Left colon (tissue), 2 donors: ENCODE data around the gene UBE2Q1. TPM values are rescaled to one million over a fixed set of nuclear protein-coding genes. Genes with fewer than 3 reads are reported as not detected.
A peak's percentile ranks its signal among the peaks of the same experiment; 100 is the strongest.

Experiments
- ATAC-seq: fragments of 200-7000 bp; cut with Tn5 transposase; one replicate; pipeline ENCODE4 v1.9.1; 2020; ENCODE audit warnings: mild to moderate bottlenecking, moderate library complexity
- DNase-seq, 2 donors: peaks; one replicate each; pipeline ENCODE4 v3.0.0-alpha.2; 2020
- intact Hi-C, 2 donors: fragments of 100-400 bp; cut with DNase I in 1 of 2; cut with micrococcal nuclease in 1 of 2; formaldehyde crosslinking; loops; one replicate each; pipeline versions ENCODE4 v1.11.2 to v1.14.0; 2022; cut with DNase I, micrococcal nuclease
- total RNA-seq, 2 donors: library from RNA; stranded (reverse); fragmentation: NEBNext Ultra II Directional; extraction: Animal tissue kit (Norgen Biotek cat#: 25700); gene quantifications; one replicate each; pipeline ENCODE4 v1.2.1, GENCODE V29; 2021
- donor health status: DM: no; HTN: no; CAD: no.
- donor health status: DM: yes; HTN: yes; CAD: no.

The UBE2Q1 gene
- total RNA-seq, 2 donors from 2014 or later = 78.8 to 98.9 TPM

DNA sequence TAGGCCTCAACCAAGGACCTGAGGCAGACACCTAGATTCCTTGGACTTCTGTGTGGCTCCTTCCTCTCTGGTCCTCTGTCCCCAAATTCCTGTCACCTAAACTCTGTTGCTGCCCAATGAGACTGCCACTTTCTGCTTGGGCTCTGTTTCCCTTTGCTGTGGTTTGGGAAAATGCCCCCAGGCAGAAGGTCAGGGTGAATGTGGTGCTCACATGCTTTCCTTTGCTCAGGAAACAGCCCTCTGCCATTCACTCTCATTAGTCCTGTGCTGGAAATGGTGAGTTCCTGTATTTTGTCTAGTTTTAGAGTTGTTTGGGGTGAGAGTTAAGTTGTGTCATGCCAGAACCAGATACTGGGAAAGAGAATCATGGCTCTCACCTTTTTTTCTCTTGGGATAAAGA is 33.6 kb downstream of the UBE2Q1 start:
- ATAC-seq (no peak), DNase-seq (no peak)
- intact Hi-C loops = no loop called here

- ATAC-seq = no peak
- intact Hi-C loops = no loop called here
- DNase-seq = no peak
These were observed 36.8 kb downstream of the UBE2Q1 start for GRCh38 chr1:154521695-154522094.

GRCh38 chr1:154520333-154520732 is 38.1 kb downstream of the UBE2Q1 start:
- intact Hi-C loops = no loop called here
- ATAC-seq (no peak), DNase-seq (no peak)

DNA sequence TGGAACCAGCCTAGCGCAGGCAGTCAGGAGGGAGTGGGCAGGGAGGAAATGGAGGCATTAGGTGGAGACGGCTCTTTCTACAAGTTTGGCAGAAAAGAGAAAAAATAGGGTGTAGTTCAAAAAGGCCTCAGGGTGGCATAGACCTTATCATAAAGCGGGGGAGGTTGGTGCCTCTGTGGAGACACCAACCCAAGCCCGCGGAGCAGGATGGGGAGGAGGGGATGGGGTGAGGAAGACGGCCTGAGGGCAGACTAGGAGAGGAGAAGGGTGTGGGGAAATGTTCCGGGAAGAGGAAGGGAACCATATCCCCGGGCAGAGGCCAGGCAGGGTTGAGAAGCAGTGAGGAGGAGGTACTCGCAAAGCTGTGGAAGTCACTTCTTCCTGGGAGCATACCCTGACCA is 38.9 kb downstream of the UBE2Q1 start:
- ATAC-seq (no peak), DNase-seq (no peak)
- intact Hi-C loops = no loop called here

DNA sequence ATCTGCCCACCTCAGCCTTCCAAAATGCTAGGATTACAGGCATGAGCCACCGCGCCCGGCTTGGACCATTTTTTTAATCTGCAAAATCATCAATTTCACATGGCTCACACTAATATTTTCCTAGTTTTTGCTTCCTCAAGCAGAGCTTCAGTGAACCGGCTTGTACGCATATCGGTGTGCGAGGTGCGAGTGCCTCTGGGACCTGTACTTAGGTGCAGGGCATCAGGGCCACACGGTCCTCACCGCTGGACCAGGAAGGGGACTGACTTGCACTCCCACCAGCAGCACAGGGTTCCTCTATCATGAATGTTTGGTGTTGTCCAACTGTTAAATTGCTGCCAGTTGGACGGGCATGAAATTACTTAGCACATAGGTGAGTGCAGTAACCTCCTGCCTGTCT is 40.8 kb downstream of the UBE2Q1 start:
- ATAC-seq = no peak
- intact Hi-C loops = no loop called here
- DNase-seq = no peak

DNA sequence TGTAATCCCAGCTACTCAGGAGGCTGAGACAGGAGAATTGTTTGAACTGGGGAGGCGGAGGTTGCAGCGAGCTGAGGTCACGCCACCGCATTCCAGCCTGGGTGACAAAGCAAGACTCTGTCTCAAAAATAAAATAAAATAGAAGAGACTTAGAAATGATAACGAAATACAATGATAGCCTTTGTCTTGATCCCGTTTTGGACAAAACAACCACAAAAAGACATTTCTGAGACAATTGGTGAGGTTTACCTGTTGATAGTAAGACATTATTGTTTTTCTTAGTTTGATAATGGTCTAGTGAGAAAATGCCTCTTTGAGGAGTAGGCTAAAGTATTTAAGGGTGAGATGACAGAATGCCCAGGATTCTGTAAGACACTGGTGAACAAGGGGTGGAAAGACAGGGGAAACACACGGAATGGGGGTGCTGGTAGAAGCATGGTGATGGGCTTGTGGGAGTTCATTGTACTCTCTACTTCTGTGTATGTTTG is 44.4 kb downstream of the UBE2Q1 start:
- DNase-seq = no peak
- no peak for ATAC-seq
- intact Hi-C loops = no loop called here

GRCh38 chr1:154512760-154513159 is 45.7 kb downstream of the UBE2Q1 start:
- intact Hi-C loops = no loop called here
- no peak for ATAC-seq
- no peak for DNase-seq

DNA sequence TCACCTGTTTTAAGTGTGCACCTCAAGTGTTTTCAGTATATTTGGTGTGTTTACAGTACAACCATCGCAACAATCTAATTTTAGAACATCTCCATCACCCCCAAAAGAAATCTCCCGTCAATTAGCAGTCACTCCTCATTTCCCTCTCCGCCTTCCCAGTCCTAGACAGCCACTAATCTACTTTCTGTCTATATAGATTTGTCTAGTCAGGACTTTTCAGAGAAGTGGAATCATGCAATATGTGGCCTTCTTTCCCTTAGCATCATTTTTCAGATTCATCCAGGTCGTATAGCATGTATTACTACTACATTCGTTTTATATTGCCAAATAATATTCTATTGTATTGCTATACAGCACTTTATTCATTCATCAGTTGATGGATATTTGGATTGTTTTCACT is 54.6 kb downstream of the UBE2Q1 start:
- intact Hi-C loops = no loop called here
- DNase-seq = no peak
- no peak for ATAC-seq

DNA sequence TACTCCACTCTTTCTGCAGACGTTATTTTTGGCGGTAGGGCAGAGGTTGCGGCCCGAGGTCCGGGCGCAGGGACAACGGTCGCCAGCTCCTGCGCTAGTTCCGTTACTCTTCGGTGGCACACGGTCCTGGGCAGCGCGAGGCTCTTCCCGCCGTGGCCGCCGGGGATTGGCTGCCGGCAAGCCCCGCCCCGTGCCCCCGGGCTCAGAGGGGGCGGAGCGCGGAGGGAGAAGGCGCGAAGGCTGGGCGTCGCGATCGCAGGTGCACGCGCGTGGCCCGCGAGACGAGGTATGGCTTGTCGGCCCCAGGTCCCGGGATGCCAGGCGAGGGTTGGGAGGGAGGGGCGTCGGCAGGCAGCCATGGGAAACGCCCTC is 55.7 kb downstream of the UBE2Q1 start:
- ATAC-seq (no peak), DNase-seq (peak in 1 of 2 donors; percentile 10)
- intact Hi-C loops = no loop called here

- intact Hi-C loops = no loop called here
- DNase-seq (peak in 1 of 2 donors; percentile 29), ATAC-seq (peak; percentile 33)
These were observed 56.3 kb downstream of the UBE2Q1 start, which contains the start of the genes SHE and TDRD10 for GRCh38 chr1:154502066-154502743. Gene SHE, minus strand, starts transcription at chr1:154502412. Its CDS starts 386 bp downstream, at chr1:154502026. Gene TDRD10, plus strand, starts transcription at chr1:154502219. Its CDS starts 4,685 bp downstream, at chr1:154506904.

DNA sequence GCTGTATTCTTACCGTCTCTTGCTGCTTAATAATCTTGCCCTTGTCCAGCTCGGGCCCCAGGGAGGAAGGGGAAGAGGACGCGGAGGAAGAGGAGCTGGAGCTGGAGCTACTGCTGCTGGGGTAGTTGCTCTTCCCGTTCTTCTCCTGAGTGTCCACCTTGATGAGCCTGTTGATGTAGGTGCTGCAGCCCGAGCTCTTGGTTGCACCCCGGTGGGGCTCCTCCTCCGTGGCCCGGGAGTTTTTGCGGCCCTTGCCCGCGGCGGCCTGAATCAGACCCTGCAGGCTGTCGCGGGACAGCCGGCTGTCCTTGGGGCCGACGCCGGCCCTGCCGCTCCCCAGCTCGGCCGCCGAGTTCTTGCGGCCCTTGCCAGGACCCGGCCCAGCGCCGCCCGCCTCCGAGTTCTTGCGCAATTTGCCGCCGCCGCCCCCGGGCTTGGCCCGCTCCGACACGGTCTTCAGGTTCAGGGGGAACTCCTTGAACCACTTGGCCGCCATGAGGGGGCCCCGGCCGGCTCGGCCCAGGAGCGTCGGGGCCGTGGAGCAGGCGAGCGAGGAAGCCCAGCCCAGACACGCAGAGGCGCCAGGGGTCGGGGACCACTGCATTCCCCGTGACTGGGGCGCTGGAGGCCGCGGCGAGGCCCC is 56.9 kb downstream of the UBE2Q1 start:
- ATAC-seq = peak; percentile 45
- intact Hi-C loops = no loop called here
- peak in 1 of 2 donors; percentile 46 for DNase-seq

DNA sequence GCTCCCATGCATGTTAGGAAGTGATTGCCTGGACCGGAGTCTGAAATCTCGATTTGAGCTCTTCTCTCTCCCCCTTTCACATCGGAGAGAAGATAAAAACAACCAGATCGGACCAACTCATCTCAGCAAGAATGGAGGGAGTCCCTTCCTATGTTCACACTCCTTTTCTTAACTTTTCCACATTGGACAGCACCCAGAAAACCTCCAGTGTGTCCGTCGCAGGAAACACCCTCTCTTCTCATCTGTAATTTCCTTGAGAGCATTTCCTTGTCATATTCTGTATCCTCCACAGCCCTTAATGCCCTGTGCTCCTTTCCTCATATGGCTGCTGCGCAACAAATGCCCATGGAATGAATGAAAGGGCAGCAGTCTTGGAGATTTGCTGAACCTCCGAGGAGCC is 57.9 kb downstream of the UBE2Q1 start:
- no peak for DNase-seq
- intact Hi-C loops = no loop called here
- no peak for ATAC-seq

GRCh38 chr1:154499446-154499845 is 59.0 kb downstream of the UBE2Q1 start:
- DNase-seq (no peak), ATAC-seq (no peak)
- intact Hi-C loops = no loop called here

Other genes with a start within 250 kb of the UBE2Q1 start
- gene AQP10, start 237.6 kb downstream of the UBE2Q1 start, total RNA-seq = not detected
- 10 to 100 TPM in 1 of 2 donors, 1 to 10 TPM in 1; 4.5 to 11.9 TPM for gene ATP8B2, start 233.1 kb downstream of the UBE2Q1 start, total RNA-seq
- gene IL6R, start 153.3 kb downstream of the UBE2Q1 start, total RNA-seq = 10 to 100 TPM; 32.9 to 51.4 TPM
- gene TDRD10, start 56.4 kb downstream of the UBE2Q1 start, total RNA-seq = 1 to 10 TPM in 1 of 2 donors, under 1 TPM in 1; 0.70 to 1.0 TPM
- gene SHE, start 56.2 kb downstream of the UBE2Q1 start, total RNA-seq = 1 to 10 TPM; 3.4 TPM
- gene CHRNB2, start 9.1 kb upstream of the UBE2Q1 start, total RNA-seq = under 1 TPM; 0.15 to 0.31 TPM
- 100 to 1,000 TPM; 119 to 138 TPM for gene ADAR, start 49.5 kb upstream of the UBE2Q1 start, total RNA-seq